WTC11 (cell line): Measurements from ENCODE around the gene FAM199X.

Experiments
- TEAD1 ChIP-seq: sonication (generic); formaldehyde crosslinking; IDR thresholded peaks from 2 replicates; pipeline ENCODE4 v1.8.0; 2022; ENCODE audit warnings: mild to moderate bottlenecking, missing genetic modification reagents
- TF ChIP-seq, protein P1 (sequence below): fragments of 200-600 bp; IDR thresholded peaks from 2 replicates; pipeline ENCODE4 v1.8.0; 2022; ENCODE audit warnings: antibody characterized with exemption
- TF ChIP-seq, protein P2 (sequence below): sonication (generic); formaldehyde crosslinking; conservative IDR thresholded peaks from 2 replicates; pipeline ENCODE4 v1.8.1; 2023; ENCODE audit warnings: mild to moderate bottlenecking, low read depth, missing genetic modification reagents, moderate library complexity

- TF ChIP-seq, protein P1, sequence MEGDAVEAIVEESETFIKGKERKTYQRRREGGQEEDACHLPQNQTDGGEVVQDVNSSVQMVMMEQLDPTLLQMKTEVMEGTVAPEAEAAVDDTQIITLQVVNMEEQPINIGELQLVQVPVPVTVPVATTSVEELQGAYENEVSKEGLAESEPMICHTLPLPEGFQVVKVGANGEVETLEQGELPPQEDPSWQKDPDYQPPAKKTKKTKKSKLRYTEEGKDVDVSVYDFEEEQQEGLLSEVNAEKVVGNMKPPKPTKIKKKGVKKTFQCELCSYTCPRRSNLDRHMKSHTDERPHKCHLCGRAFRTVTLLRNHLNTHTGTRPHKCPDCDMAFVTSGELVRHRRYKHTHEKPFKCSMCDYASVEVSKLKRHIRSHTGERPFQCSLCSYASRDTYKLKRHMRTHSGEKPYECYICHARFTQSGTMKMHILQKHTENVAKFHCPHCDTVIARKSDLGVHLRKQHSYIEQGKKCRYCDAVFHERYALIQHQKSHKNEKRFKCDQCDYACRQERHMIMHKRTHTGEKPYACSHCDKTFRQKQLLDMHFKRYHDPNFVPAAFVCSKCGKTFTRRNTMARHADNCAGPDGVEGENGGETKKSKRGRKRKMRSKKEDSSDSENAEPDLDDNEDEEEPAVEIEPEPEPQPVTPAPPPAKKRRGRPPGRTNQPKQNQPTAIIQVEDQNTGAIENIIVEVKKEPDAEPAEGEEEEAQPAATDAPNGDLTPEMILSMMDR: no peak
- TF ChIP-seq, protein P2, sequence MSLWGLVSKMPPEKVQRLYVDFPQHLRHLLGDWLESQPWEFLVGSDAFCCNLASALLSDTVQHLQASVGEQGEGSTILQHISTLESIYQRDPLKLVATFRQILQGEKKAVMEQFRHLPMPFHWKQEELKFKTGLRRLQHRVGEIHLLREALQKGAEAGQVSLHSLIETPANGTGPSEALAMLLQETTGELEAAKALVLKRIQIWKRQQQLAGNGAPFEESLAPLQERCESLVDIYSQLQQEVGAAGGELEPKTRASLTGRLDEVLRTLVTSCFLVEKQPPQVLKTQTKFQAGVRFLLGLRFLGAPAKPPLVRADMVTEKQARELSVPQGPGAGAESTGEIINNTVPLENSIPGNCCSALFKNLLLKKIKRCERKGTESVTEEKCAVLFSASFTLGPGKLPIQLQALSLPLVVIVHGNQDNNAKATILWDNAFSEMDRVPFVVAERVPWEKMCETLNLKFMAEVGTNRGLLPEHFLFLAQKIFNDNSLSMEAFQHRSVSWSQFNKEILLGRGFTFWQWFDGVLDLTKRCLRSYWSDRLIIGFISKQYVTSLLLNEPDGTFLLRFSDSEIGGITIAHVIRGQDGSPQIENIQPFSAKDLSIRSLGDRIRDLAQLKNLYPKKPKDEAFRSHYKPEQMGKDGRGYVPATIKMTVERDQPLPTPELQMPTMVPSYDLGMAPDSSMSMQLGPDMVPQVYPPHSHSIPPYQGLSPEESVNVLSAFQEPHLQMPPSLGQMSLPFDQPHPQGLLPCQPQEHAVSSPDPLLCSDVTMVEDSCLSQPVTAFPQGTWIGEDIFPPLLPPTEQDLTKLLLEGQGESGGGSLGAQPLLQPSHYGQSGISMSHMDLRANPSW: no peak
- TF ChIP-seq TEAD1: no peak
Observed at GRCh38 chrX:104189837-104190236, 23.6 kb downstream of the FAM199X start.
